ENCODE results near the gene MMP15. TPM values are rescaled to one million over a fixed set of nuclear protein-coding genes. Genes with fewer than 3 reads are reported as not detected.

The MMP15 gene
- total RNA-seq, 1 donor from 2014 or later = 53.5 TPM

Other genes with a start within 250 kb of the MMP15 start
- 70.1 TPM for gene KIFC3, start 223.3 kb upstream of the MMP15 start, total RNA-seq
- not detected for gene CNGB1, start 54.6 kb upstream of the MMP15 start, total RNA-seq
- gene ZNF319, start 25.1 kb upstream of the MMP15 start, total RNA-seq = 7.2 TPM
- 36.0 TPM for gene USB1, start 24.3 kb upstream of the MMP15 start, total RNA-seq
- 36.7 TPM for gene CFAP20, start 103.6 kb downstream of the MMP15 start, total RNA-seq
- gene CSNK2A2, start 172.4 kb downstream of the MMP15 start, total RNA-seq = 35.8 TPM